ENCODE results near the gene STX16.

Gene STX16

GRCh38 chr20:58715391-58715800 lies 64.3 kb downstream of the STX16 start:
- no peaks in the 10 kb centered on the region for H3K4me1 ChIP-seq (ENCODE audit: insufficient read depth, low read length)
- WGBS: 82% methylated on average over 11 of the region's 11 CpGs
- no peaks in the 10 kb centered on the region for H3K36me3 ChIP-seq (ENCODE audit: insufficient read depth, low read length)
- no peak overlapping the region for H3K9ac ChIP-seq (ENCODE audit: low read depth, low read length)
- no peak overlapping the region for H3K4me3 ChIP-seq (ENCODE audit: low read length)
- H3K27ac ChIP-seq (ENCODE audit: low read depth, low read length): no peak overlapping the region
- H3K27me3 ChIP-seq (ENCODE audit: insufficient read depth, low read length): no peaks in the 10 kb centered on the region
- no peaks in the 10 kb centered on the region for H3K9me3 ChIP-seq (ENCODE audit: insufficient read depth, low read depth, low read length)

- no peak overlapping the region for H3K27ac ChIP-seq (ENCODE audit: low read depth, low read length)
- H3K36me3 ChIP-seq (ENCODE audit: insufficient read depth, low read length): no peaks in the 10 kb centered on the region
- H3K27me3 ChIP-seq (ENCODE audit: insufficient read depth, low read length): no peaks in the 10 kb centered on the region
- 92% methylated on average over 18 of the region's 18 CpGs for WGBS
- H3K9ac ChIP-seq (ENCODE audit: low read depth, low read length): no peak overlapping the region
- H3K9me3 ChIP-seq (ENCODE audit: insufficient read depth, low read depth, low read length): no peaks in the 10 kb centered on the region
- no peak overlapping the region for H3K4me3 ChIP-seq (ENCODE audit: low read length)
- H3K4me1 ChIP-seq (ENCODE audit: insufficient read depth, low read length): no peaks in the 10 kb centered on the region
These were observed 64.9 kb downstream of the STX16 start for GRCh38 chr20:58715801-58716475.

- no peaks in the 10 kb centered on the region for H3K9me3 ChIP-seq (ENCODE audit: insufficient read depth, low read depth, low read length)
- no peak overlapping the region; the same call in 1 of the 2 replicates for H3K9ac ChIP-seq (ENCODE audit: low read depth, low read length)
- 91% methylated on average over 23 of the region's 23 CpGs for WGBS
- no peak overlapping the region for H3K27ac ChIP-seq (ENCODE audit: low read depth, low read length)
- no peak overlapping the region for H3K4me3 ChIP-seq (ENCODE audit: low read length)
- no peaks in the 10 kb centered on the region for H3K27me3 ChIP-seq (ENCODE audit: insufficient read depth, low read length)
- H3K36me3 ChIP-seq (ENCODE audit: insufficient read depth, low read length): no peaks in the 10 kb centered on the region
- no peaks in the 10 kb centered on the region for H3K4me1 ChIP-seq (ENCODE audit: insufficient read depth, low read length)
These were observed 65.6 kb downstream of the STX16 start for GRCh38 chr20:58716476-58717277.

- Histone ChIP-seq H3K36me3 (ENCODE audit: insufficient read depth, low read length) (no peaks in the 10 kb centered on the region), H3K9ac (ENCODE audit: low read depth, low read length) (no peak overlapping the region), H3K27ac (ENCODE audit: low read depth, low read length) (no peak overlapping the region), H3K27me3 (ENCODE audit: insufficient read depth, low read length) (no peaks in the 10 kb centered on the region), H3K4me3 (ENCODE audit: low read length) (no peak overlapping the region), H3K9me3 (ENCODE audit: insufficient read depth, low read depth, low read length) (no peaks in the 10 kb centered on the region), H3K4me1 (ENCODE audit: insufficient read depth, low read length) (no peaks in the 10 kb centered on the region)
- 91% methylated on average over 23 of the region's 23 CpGs for WGBS
These were observed 66.4 kb downstream of the STX16 start for GRCh38 chr20:58717278-58718091.

GRCh38 chr20:58718121-58718563 lies 67.1 kb downstream of the STX16 start:
- H3K27me3 ChIP-seq (ENCODE audit: insufficient read depth, low read length): no peaks in the 10 kb centered on the region
- WGBS: 89% methylated on average over 15 of the region's 15 CpGs
- no peak overlapping the region for H3K4me3 ChIP-seq (ENCODE audit: low read length)
- H3K9me3 ChIP-seq (ENCODE audit: insufficient read depth, low read depth, low read length): no peaks in the 10 kb centered on the region
- no peak overlapping the region for H3K9ac ChIP-seq (ENCODE audit: low read depth, low read length)
- H3K36me3 ChIP-seq (ENCODE audit: insufficient read depth, low read length): no peaks in the 10 kb centered on the region
- no peaks in the 10 kb centered on the region for H3K4me1 ChIP-seq (ENCODE audit: insufficient read depth, low read length)
- no peak overlapping the region for H3K27ac ChIP-seq (ENCODE audit: low read depth, low read length)

- Histone ChIP-seq H3K9me3 (ENCODE audit: insufficient read depth, low read depth, low read length) (no peaks in the 10 kb centered on the region), H3K27ac (ENCODE audit: low read depth, low read length) (no peak overlapping the region), H3K36me3 (ENCODE audit: insufficient read depth, low read length) (no peaks in the 10 kb centered on the region), H3K4me1 (ENCODE audit: insufficient read depth, low read length) (no peaks in the 10 kb centered on the region), H3K4me3 (ENCODE audit: low read length) (no peak overlapping the region), H3K27me3 (ENCODE audit: insufficient read depth, low read length) (no peaks in the 10 kb centered on the region), H3K9ac (ENCODE audit: low read depth, low read length) (no peak overlapping the region)
- 95% methylated on average over 10 of the region's 10 CpGs for WGBS
These were observed 67.6 kb downstream of the STX16 start for GRCh38 chr20:58718729-58719128.

- H3K36me3 ChIP-seq (ENCODE audit: insufficient read depth, low read length): no peaks in the 10 kb centered on the region
- H3K27ac ChIP-seq (ENCODE audit: low read depth, low read length): no peak overlapping the region
- H3K9ac ChIP-seq (ENCODE audit: low read depth, low read length): no peak overlapping the region
- no peaks in the 10 kb centered on the region for H3K4me1 ChIP-seq (ENCODE audit: insufficient read depth, low read length)
- WGBS: 95% methylated on average over 7 of the region's 7 CpGs
- no peaks in the 10 kb centered on the region for H3K9me3 ChIP-seq (ENCODE audit: insufficient read depth, low read depth, low read length)
- H3K4me3 ChIP-seq (ENCODE audit: low read length): no peak overlapping the region
- H3K27me3 ChIP-seq (ENCODE audit: insufficient read depth, low read length): no peaks in the 10 kb centered on the region
These were observed 68.2 kb downstream of the STX16 start for GRCh38 chr20:58719258-58719657.

- H3K27me3 ChIP-seq (ENCODE audit: insufficient read depth, low read length): no peaks in the 10 kb centered on the region
- H3K9ac ChIP-seq (ENCODE audit: low read depth, low read length): no peak overlapping the region
- no peak overlapping the region for H3K4me3 ChIP-seq (ENCODE audit: low read length)
- no peaks in the 10 kb centered on the region for H3K4me1 ChIP-seq (ENCODE audit: insufficient read depth, low read length)
- no peaks in the 10 kb centered on the region for H3K9me3 ChIP-seq (ENCODE audit: insufficient read depth, low read depth, low read length)
- H3K27ac ChIP-seq (ENCODE audit: low read depth, low read length): no peak overlapping the region
- 76% methylated on average over 6 of the region's 6 CpGs for WGBS
- no peaks in the 10 kb centered on the region for H3K36me3 ChIP-seq (ENCODE audit: insufficient read depth, low read length)
These were observed 68.9 kb downstream of the STX16 start for GRCh38 chr20:58719971-58720371.

- H3K27me3 ChIP-seq (ENCODE audit: insufficient read depth, low read length): no peaks in the 10 kb centered on the region
- H3K9ac ChIP-seq (ENCODE audit: low read depth, low read length): no peak overlapping the region
These were observed 69.8 kb downstream of the STX16 start for GRCh38 chr20:58720890-58721289.

GRCh38 chr20:58721951-58722778 lies 71.1 kb downstream of the STX16 start:
- Histone ChIP-seq H3K27me3 (ENCODE audit: insufficient read depth, low read length) (no peaks in the 10 kb centered on the region), H3K27ac (ENCODE audit: low read depth, low read length) (no peak overlapping the region), H3K9me3 (ENCODE audit: insufficient read depth, low read depth, low read length) (peaks cover 4% of the 10 kb centered on the region; the same call in 1 of the 2 replicates)

More at GRCh38 chr20:58720890-58721289, 69.8 kb downstream of the STX16 start:
- WGBS: 95% methylated on average over 14 of the region's 14 CpGs
- H3K4me1 ChIP-seq (ENCODE audit: insufficient read depth, low read length): no peaks in the 10 kb centered on the region
- H3K4me3 ChIP-seq (ENCODE audit: low read length): no peak overlapping the region
- no peaks in the 10 kb centered on the region for H3K9me3 ChIP-seq (ENCODE audit: insufficient read depth, low read depth, low read length)
- H3K27ac ChIP-seq (ENCODE audit: low read depth, low read length): no peak overlapping the region
- no peaks in the 10 kb centered on the region for H3K36me3 ChIP-seq (ENCODE audit: insufficient read depth, low read length)

More at GRCh38 chr20:58721951-58722778, 71.1 kb downstream of the STX16 start:
- WGBS: 91% methylated on average over 22 of the region's 22 CpGs
- Histone ChIP-seq H3K4me3 (ENCODE audit: low read length) (no peak overlapping the region), H3K36me3 (ENCODE audit: insufficient read depth, low read length) (no peaks in the 10 kb centered on the region), H3K9ac (ENCODE audit: low read depth, low read length) (no peak overlapping the region), H3K4me1 (ENCODE audit: insufficient read depth, low read length) (no peaks in the 10 kb centered on the region)
